Loucy (cell line): ENCODE data around the gene CDH9.

Experiments used
- H2AFZ ChIP-seq: fragments of 200-600 bp; sonication (generic); 2 replicates; pipeline ENCODE4 v1.6.0; 2016; ENCODE audit warnings: antibody characterized with exemption, mild to moderate bottlenecking, low read length, moderate library complexity
- H3F3A ChIP-seq: fragments of 200-600 bp; 2 replicates; pipeline ENCODE4 v1.6.0; 2016; ENCODE audit warnings: antibody characterized with exemption, low read depth, mild to moderate bottlenecking
- H3K27me3 ChIP-seq: fragments of 200-600 bp; sonication (generic); 2 replicates; pipeline ENCODE4 v1.6.1; 2014; ENCODE audit warnings: low read length, mild to moderate bottlenecking; ENCODE audit not compliant: insufficient read depth, poor library complexity, severe bottlenecking
- H3K36me3 ChIP-seq: fragments of 200-600 bp; sonication (generic); 2 replicates; pipeline ENCODE4 v1.6.1; 2016; ENCODE audit warnings: low read length; ENCODE audit not compliant: insufficient read depth
- H3K4me1 ChIP-seq: fragments of 200-600 bp; sonication (generic); 2 replicates; pipeline ENCODE4 v1.5.1; 2014; ENCODE audit warnings: low read length, mild to moderate bottlenecking; ENCODE audit not compliant: insufficient read depth, poor library complexity, severe bottlenecking
- H3K4me2 ChIP-seq: fragments of 200-600 bp; sonication (generic); 2 replicates; pipeline ENCODE4 v1.6.0; 2014; ENCODE audit warnings: antibody characterized with exemption, low read length, low read depth, mild to moderate bottlenecking; ENCODE audit not compliant: poor library complexity, severe bottlenecking
- H3K4me3 ChIP-seq: fragments of 200-600 bp; sonication (generic); 2 replicates; pipeline ENCODE4 v1.5.1; 2014; ENCODE audit warnings: low read length, mild to moderate bottlenecking, mixed read lengths; ENCODE audit not compliant: poor library complexity, severe bottlenecking
- H3K79me2 ChIP-seq: fragments of 200-600 bp; sonication (generic); 2 replicates; pipeline ENCODE4 v1.6.1; 2014; ENCODE audit warnings: low read length; ENCODE audit not compliant: insufficient read depth
- H3K9ac ChIP-seq: fragments of 200-600 bp; sonication (generic); 2 replicates; pipeline ENCODE4 v1.6.0; 2014; ENCODE audit warnings: mild to moderate bottlenecking, low read depth, low read length, moderate library complexity; ENCODE audit not compliant: poor library complexity, severe bottlenecking
- H3K9me2 ChIP-seq: fragments of 200-600 bp; sonication (generic); replicated peaks from 2 replicates; pipeline ENCODE4 v1.6.1; 2016; ENCODE audit warnings: low read depth, low read length, mixed read lengths
- H3K9me3 ChIP-seq: fragments of 200-600 bp; sonication (generic); 2 replicates; pipeline ENCODE4 v1.6.1; 2014; ENCODE audit warnings: mild to moderate bottlenecking, antibody characterized with exemption, low read length, low read depth; ENCODE audit not compliant: insufficient read depth
- H4K20me1 ChIP-seq: fragments of 200-600 bp; sonication (generic); 2 replicates; pipeline ENCODE4 v1.6.0; 2014; ENCODE audit warnings: antibody characterized with exemption, low read length, mild to moderate bottlenecking; ENCODE audit not compliant: insufficient read depth, poor library complexity, severe bottlenecking
- CTCF ChIP-seq: fragments of 200-600 bp; sonication (generic); conservative IDR thresholded peaks from 2 replicates; pipeline ENCODE4 v1.5.1; 2014; ENCODE audit warnings: mild to moderate bottlenecking, antibody characterized with exemption, low read length
- EZH2phosphoT487 ChIP-seq: fragments of 200-600 bp; IDR thresholded peaks from 2 replicates; pipeline ENCODE4 v1.6.1; 2018; ENCODE audit warnings: antibody characterized with exemption, mild to moderate bottlenecking, moderate library complexity, borderline replicate concordance

CDH9 gene

DNA sequence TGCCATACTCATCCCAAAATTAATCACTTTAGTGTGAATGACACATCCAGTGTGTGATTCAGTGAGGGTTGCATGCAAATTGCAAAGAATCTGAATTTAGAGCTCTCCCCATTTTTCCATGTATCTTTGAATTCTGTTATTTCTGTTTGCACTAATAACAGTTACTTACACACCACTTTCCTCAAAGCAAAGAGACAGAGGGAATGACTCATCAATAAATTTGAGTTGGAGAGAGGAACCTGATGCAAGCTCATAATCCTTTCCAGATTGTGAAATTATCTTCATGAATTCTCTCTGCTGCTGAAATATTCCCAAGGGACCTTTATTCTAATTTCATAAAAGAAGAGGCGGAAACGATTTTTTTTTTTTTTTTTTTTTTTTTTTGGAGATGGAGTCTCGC lies 204.8 kb downstream of the CDH9 start:
- H3K9me3 ChIP-seq: no peaks in the 10 kb centered on the region
- H4K20me1 ChIP-seq: no peaks in the 10 kb centered on the region
- H3K9ac ChIP-seq: no peak overlapping the region
- no peak overlapping the region for H3K4me2 ChIP-seq
- no peaks in the 10 kb centered on the region for H3K36me3 ChIP-seq
- H3F3A ChIP-seq: no peaks in the 10 kb centered on the region
- no peaks in the 10 kb centered on the region for H3K9me2 ChIP-seq
- H3K4me1 ChIP-seq: no peaks in the 10 kb centered on the region
- no peak overlapping the region for H3K4me3 ChIP-seq
- no peaks in the 10 kb centered on the region for H3K27me3 ChIP-seq
- no peak overlapping the region for H2AFZ ChIP-seq
- TF ChIP-seq EZH2phosphoT487 (no peak), CTCF (no peak)
- H3K79me2 ChIP-seq: no peaks in the 10 kb centered on the region
